ENCODE results near the gene DEGS2.

Gene DEGS2

DNA sequence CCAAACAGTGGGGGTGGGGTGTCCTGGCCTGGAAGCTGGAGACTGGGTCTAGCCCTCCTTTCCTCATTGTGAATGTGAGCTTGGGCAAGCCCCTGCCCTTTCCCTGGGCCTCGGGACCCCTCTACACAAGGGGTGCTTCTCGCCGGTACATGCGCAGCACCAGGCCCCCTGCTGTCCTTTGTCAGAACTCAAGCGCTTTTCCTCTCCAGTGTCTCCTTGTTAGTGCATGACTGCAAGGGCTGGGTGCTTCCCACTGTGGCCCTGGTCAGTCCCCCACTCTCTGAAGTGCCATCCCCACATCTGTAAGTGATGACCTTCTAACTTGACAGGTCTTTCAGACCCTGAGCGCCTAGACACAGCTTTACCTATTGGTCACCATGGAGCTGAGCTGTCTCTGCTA, 44.2 kb downstream of the DEGS2 start:
- no peak for DNase-seq (ENCODE audit: low read depth in 1 of 2, low spot score in 1 of 2)

DNA sequence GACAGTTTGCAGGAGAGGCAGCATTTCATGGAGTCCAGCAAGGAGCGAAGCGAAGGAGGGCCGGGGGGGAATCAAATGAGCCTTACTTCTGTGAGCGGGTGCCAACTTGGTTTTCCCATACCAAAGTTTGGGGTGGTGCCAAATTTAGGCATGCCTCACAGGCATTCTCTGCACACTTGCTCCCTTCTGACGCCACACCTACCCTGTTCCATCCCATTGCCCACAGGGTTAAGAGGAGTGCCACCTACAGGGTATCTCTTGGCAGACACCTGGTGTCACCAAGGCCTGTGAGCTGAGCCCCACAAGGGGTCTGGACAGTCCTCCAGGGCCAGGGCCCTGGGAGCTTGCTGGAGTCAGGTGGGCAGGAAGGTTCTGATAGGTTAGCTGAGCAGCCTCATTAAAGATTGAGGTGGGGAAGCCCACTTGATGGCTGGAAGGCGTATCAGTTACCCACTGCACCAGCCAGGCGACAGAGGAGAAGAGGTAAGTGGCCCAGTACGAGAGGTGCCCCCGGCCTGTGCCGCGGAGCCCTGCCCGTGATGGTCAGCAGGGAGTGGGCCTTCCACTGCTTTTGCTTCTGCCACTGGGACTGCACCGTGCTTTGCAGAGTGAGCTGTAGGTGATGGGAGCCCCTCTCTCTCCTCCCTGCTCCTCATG, 45.2 kb downstream of the DEGS2 start:
- no peak for DNase-seq (ENCODE audit: low read depth in 1 of 2, low spot score in 1 of 2)

- no peak for DNase-seq (ENCODE audit: low read depth in 1 of 2, low spot score in 1 of 2)
Measured at GRCh38 chr14:100111931-100112704, 47.3 kb downstream of the DEGS2 start.

DNA sequence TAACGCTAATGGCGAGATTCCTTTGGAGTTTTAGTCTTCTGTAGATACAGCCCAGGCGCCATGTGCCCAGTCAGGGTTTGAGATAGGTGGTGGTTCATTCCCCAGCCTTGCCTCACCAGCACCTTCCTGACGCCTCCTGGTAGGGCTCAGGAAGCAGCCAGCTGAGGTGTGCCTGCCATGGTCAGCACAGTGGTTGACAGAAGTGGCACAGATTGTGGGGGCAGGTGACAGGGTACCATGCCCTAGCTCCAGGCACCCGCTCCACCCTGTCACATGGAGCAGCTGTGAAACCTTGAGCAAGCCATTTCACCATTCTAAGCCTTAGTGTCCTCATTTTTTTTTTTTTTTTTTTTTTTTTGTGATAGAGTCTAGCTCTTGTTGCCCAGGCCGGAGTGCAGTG, 48.6 kb downstream of the DEGS2 start:
- DNase-seq (ENCODE audit: low read depth in 1 of 2, low spot score in 1 of 2) = no peak

DNA sequence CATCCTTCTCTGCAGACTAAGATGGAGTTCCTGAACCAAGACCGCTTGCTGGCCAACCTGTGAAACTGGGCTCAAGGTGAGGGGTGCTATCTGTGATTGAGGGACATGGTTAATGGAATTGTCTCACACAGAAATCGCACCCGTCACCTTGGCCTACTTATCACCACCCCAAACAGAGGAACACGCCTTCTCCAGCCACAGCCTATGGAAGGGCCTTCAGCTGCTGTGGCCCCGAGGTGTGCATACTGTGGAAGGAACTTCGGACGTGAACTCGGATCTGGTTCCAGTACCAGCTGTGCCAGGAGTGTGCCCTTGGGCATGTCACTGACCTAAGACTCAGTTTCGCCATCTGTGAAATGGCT, 49.9 kb downstream of the DEGS2 start:
- DNase-seq (ENCODE audit: low read depth in 1 of 2, low spot score in 1 of 2) = no peak

- no peak for DNase-seq (ENCODE audit: low read depth in 1 of 2, low spot score in 1 of 2)
Measured at GRCh38 chr14:100108840-100109593, 50.4 kb downstream of the DEGS2 start.

DNA sequence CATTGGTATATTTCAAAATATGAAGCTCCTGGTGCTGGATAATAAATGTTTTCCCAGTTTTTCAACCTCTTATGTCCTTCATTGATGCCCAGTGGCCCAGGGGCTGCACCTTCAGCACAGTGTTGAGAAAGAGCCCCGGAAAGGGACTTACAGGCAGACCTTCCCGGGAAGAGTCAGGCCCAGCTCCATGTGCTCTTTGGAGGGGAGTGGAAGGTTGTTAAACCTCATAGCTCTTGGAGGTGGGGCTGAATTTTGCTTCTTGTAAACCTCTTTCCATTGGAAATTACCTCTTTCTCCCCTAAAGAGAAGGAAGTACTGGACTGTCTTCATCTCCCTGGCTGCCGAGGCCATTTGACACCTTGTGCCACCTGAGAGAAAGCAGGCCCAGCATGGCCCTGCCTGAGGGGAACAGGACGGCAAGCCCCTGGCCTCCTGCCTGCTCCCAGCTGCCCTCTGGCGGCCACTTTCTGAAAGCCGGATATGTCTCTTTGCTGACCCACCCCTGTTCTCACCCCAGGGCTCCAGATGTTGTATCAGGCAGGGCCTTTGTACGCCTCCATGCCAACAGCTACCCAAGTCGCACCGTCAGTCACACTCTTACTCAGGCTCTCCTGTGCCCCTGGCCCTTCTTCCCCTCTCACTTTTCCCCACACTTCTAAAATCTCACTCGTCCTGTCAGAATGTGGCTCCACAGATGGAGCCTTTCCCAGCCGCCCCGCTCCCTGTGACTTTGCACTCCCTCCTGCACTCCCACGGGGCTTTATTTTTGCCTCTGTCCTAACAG, 51.2 kb downstream of the DEGS2 start:
- DNase-seq (ENCODE audit: low read depth in 1 of 2, low spot score in 1 of 2) = peak; percentile 77 to 84

DNA sequence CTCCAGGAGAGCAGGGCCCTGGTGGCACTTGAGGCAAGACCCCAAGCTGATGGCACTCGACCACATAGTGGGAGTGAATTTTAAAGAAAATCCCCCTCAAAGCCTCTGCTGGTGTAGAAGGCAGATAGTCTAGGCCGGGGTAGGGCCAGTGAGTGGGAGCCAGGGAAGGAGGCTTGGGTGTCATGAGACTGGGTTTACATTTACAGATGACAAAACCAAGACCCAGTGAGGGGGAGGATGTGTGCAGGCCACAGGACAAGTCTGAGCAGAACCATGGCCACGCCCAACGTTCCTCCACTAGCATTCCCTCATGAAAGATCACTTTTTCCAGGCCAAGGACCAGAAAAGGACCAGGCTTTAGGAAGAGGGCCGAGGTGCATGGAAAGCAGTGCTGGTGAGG, 52.2 kb downstream of the DEGS2 start:
- DNase-seq (ENCODE audit: low read depth in 1 of 2, low spot score in 1 of 2) = no peak

- peak in 1 of 2 donors; percentile 41 for DNase-seq (ENCODE audit: low read depth in 1 of 2, low spot score in 1 of 2)
Measured at GRCh38 chr14:100106250-100107112, 53.0 kb downstream of the DEGS2 start.

DNA sequence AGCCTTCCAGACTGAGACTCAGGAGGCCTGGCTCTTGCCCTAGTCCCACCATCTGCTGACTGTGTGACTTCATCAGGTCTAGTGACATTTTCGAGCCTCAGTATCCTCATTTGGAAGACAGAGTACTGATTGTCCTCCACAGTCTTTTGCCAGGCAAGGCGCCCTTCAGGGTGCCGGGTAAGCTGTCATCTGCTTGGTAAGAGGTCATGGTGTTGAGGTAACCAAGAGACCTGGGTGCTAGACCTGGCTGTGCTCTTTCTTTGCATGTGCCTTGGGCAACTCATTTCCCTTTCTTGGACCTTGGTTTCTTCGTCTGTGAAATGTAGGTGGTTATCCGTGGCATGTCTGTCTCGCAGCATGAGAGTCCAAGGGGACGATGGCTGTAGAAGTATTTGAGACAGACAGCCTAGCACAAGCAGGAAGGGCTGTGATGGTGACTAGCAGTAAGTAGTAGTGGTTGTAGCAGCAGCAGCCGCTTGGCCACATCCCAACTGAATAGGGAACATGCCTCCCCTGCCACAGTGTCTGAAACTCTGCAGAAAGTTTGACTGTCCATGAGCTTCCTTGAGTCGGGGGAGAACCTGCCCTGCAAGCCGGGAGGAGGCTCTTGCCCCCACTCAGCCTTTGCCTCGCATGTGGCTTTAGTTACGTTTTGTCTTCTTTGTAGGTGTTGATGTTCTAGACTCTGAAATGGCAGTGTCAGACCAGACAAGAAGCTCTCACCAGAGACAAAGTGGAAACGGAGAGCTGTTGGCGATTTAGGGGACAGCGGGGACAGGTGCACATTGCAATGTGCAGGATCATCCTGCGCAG, 53.9 kb downstream of the DEGS2 start:
- no peak for DNase-seq (ENCODE audit: low read depth in 1 of 2, low spot score in 1 of 2)

DNA sequence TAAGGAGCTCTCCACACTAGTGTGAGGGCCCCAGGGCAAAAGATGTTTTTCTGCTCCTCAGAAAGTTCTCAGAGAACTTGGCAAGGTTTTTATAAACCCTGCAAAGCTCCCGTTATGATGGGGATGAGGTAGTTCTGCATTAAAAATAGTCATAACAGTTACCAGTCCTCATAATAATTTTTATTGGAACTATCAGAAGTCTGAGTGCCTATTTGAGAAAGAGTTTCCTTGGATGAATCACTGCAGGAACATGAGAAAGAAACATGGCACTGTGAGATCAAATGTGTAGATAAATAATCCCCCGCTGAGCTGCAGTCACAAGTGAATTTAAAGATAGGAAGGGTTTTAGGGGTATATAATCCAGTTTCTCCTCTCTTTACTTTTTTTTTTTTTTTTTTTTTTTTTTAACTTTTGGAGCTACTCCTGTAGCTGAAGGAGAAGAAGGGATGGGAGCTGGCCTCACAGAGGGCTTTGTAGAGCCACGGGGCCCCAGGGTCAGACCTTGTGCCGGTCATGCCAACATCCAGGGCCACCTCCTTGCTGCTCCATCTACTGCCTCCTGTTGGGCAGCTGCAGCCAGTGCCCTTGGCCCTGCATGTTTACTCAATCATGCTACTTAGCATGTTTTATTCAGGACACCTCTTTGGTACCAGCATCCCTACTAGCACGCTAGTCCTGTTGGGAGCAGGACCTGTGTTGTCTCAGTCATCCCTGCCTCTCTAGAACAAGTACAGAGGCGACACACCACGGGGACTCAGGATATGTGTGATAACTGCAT, 54.7 kb downstream of the DEGS2 start:
- no peak for DNase-seq (ENCODE audit: low read depth in 1 of 2, low spot score in 1 of 2)

GRCh38 chr14:100104006-100104352, 55.5 kb downstream of the DEGS2 start:
- no peak for DNase-seq (ENCODE audit: low read depth in 1 of 2, low spot score in 1 of 2)

DNA sequence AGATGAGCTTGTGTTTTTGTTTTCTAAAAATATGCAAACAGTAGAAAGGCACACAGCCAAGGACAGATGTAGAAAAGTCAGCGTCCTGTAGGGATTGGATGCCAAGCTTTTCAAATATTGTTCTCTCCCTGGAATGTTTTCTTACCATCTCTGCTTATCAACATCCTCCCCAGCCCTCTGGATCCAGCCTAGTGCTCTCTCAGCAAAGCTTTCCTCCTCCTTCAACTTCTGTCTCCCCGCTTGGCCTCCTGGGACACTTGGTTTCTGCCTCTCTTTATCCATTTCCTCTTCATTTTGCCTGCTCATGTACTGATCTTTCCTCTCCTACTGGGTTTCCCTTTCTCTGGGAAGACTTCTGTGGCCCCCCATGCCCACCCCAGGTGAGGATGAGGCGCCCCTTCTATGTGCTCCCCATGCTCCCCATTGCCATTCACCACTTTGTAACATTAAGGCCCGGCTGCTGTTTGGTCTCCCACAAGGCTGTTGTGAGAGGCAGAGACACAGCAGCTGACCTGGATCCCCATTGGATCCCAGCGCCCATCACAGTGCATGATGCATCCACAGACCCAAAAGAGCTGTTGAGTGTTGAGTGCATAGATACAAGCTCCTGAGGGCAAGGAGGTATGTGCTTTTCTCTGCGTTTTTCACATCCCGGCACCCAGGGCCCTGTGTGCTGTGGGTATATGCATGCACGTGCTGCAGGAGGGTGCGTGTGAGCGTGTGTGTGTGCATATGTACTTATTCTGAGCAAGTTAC, 56.0 kb downstream of the DEGS2 start:
- DNase-seq (ENCODE audit: low read depth in 1 of 2, low spot score in 1 of 2) = no peak

GRCh38 chr14:100102156-100102785, 57.2 kb downstream of the DEGS2 start:
- no peak for DNase-seq (ENCODE audit: low read depth in 1 of 2, low spot score in 1 of 2)

DNA sequence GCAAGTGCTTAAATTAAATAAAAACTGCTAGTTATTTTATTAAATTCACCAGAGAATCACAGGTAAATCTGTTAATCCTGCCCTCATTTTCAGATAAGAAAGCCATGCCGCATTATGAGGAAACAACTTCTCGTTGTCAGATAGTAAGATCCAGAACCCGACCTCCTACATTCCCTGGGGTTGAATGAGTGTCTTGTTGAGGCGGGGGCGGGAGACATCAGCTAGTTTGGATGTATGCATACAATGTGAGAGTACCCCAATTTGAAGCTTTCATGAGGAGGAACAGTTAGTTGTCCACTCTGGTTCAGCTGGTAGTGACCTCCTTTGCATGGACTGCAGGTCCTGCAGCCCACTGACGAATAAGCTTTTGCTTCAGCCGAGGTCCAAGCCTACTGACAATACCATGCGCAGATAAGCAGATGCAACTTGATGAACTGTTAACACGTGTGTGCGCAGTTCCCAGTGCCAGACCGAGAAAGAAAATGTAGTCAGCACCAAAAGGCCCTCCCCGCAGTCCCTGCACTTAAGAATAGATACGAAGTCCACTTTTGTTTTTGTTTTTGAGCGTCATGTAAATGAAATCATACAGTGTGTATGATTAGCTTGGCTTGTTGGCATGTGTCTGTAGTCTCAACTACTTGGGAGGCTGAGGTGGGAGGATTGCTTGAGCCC, 59.3 kb downstream of the DEGS2 start:
- no peak for DNase-seq (ENCODE audit: low read depth in 1 of 2, low spot score in 1 of 2)

DNA sequence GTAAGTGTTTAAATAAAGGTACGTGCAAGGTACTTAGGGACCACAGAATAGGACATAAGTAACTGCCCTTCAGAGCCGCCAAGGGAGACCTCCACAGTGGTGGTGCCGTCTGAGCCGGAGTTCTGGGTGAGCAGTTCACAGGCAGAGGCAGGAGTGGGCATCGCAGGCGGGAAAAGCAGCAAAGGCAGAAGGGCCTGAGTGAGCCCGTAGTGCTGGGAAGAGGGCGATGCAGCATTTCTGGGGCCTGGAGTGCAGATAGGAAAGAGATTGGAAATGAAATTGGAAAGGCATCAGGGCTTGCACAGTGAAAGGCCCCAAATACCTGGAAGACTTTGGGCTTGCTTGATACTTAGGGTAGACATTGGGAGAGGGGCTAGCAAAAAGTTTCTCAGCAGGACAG, 61.3 kb downstream of the DEGS2 start:
- no peak for DNase-seq (ENCODE audit: low read depth in 1 of 2, low spot score in 1 of 2)

GRCh38 chr14:100096656-100097055, 62.8 kb downstream of the DEGS2 start:
- no peak for DNase-seq (ENCODE audit: low read depth in 1 of 2, low spot score in 1 of 2)

Measured in activated CD4-positive, alpha-beta T cell treated with anti-CD3 and anti-CD28 coated beads, Interleukin-2, amount 50 U/mL, for 24 hours (primary cell).